ENCODE data around the gene PTPRE.

The PTPRE gene

GRCh38 chr10:128025437-128025836 is 118.5 kb downstream of the PTPRE start:
- DNase-seq (ENCODE audit: low read depth, low spot score): no peak
- in situ Hi-C loops (cut with HindIII; ENCODE audit: low sequenced_read_pairs): no loop called here
- TF ChIP-seq CTCF (IDR thresholded peaks at IDR 0.05; ENCODE audit: low read depth, low read length): no peak
- H3K4me3 ChIP-seq (ENCODE audit: low read depth, low read length): no peak overlapping the region

- no peak for DNase-seq (ENCODE audit: low read depth, low spot score)
- H3K4me3 ChIP-seq (ENCODE audit: low read depth, low read length): no peak overlapping the region
- TF ChIP-seq CTCF (IDR thresholded peaks at IDR 0.05; ENCODE audit: low read depth, low read length): no peak
- in situ Hi-C loops (cut with HindIII; ENCODE audit: low sequenced_read_pairs): no loop called here
Observed at GRCh38 chr10:128025951-128026350, 119.0 kb downstream of the PTPRE start.

GRCh38 chr10:128026615-128027300 is 119.9 kb downstream of the PTPRE start:
- H3K4me3 ChIP-seq (ENCODE audit: low read depth, low read length): no peak overlapping the region
- TF ChIP-seq CTCF (IDR thresholded peaks at IDR 0.05; ENCODE audit: low read depth, low read length): no peak
- in situ Hi-C loops (cut with HindIII; ENCODE audit: low sequenced_read_pairs): no loop called here
- DNase-seq (ENCODE audit: low read depth, low spot score): no peak

- in situ Hi-C loops (cut with HindIII; ENCODE audit: low sequenced_read_pairs): no loop called here
- DNase-seq (ENCODE audit: low read depth, low spot score): no peak
- TF ChIP-seq CTCF (IDR thresholded peaks at IDR 0.05; ENCODE audit: low read depth, low read length): no peak
- H3K4me3 ChIP-seq (ENCODE audit: low read depth, low read length): no peak overlapping the region
Observed at GRCh38 chr10:128027306-128027705, 120.4 kb downstream of the PTPRE start.

GRCh38 chr10:128027822-128028507 is 121.1 kb downstream of the PTPRE start:
- in situ Hi-C loops (cut with HindIII; ENCODE audit: low sequenced_read_pairs): no loop called here
- TF ChIP-seq CTCF (IDR thresholded peaks at IDR 0.05; ENCODE audit: low read depth, low read length): no peak

GRCh38 chr10:128028508-128029289 is 121.8 kb downstream of the PTPRE start:
- H3K4me3 ChIP-seq (ENCODE audit: low read depth, low read length): no peak overlapping the region
- DNase-seq (ENCODE audit: low read depth, low spot score): no peak
- in situ Hi-C loops (cut with HindIII; ENCODE audit: low sequenced_read_pairs): no loop called here
- no peak for TF ChIP-seq CTCF (IDR thresholded peaks at IDR 0.05; ENCODE audit: low read depth, low read length)

More at GRCh38 chr10:128027822-128028507, 121.1 kb downstream of the PTPRE start:
- no peak for DNase-seq (ENCODE audit: low read depth, low spot score)
- no peak overlapping the region for H3K4me3 ChIP-seq (ENCODE audit: low read depth, low read length)
